GM12892 (cell line): Measurements from ENCODE around the gene PPP2CA.
"Not testable (repeated sequence)": the region's sequence is repeated elsewhere in the genome, so short reads cannot be mapped to it uniquely, and the experiment has no call there.

ENCODE experiments used
- DNase-seq: peaks from one replicate; pipeline ENCODE4 v3.0.0; 2011; ENCODE audit not compliant: insufficient read length
- FAIRE-seq: peaks from 2 replicates; lab custom pipeline; 2011; peaks lifted over from hg19 to GRCh38; lab: Jason Lieb, UNC
- POLR2A ChIP-seq: IDR thresholded peaks from 2 replicates; pipeline ENCODE4 v1.6.1; 2011; ENCODE audit warnings: low read depth, low read length, control low read depth
- POLR2AphosphoS5 ChIP-seq: IDR thresholded peaks from 2 replicates; pipeline ENCODE4 v1.6.1; 2011; ENCODE audit warnings: low read depth, low read length, control low read depth
- TAF1 ChIP-seq: IDR thresholded peaks from 2 replicates; pipeline ENCODE4 v1.6.1; 2011; ENCODE audit warnings: low read depth, mild to moderate bottlenecking, control low read depth, low read length, borderline replicate concordance

Gene PPP2CA

DNA sequence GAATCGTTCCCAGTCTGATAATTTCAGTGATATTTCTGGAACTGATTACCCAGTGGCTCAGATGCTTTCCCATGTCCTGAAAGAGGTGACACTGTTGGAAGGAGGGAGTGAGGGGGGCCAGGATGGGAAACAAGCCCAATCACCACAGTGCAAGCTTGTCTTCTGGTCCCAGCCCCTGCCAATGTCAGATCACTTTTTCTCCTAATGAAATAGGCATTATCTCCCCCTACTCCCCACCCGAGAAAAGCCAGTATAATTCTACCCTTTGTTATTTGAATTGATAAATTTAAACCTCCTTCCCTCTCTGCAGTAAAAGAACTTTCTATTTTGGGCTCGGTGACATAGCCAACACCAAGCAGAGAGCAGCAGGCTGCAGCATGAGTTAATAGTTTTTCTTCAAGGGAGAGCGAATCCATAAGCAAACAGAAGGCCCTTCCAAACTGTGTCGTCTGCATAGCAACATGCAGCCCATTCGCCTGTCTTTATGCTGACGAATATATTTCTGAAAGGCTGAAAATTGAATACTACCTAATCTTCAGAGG is 14.6 kb upstream of the PPP2CA start:
- TF ChIP-seq POLR2A (no peak), TAF1 (no peak), POLR2AphosphoS5 (no peak)
- DNase-seq (no peak), FAIRE-seq (no peak)

DNA sequence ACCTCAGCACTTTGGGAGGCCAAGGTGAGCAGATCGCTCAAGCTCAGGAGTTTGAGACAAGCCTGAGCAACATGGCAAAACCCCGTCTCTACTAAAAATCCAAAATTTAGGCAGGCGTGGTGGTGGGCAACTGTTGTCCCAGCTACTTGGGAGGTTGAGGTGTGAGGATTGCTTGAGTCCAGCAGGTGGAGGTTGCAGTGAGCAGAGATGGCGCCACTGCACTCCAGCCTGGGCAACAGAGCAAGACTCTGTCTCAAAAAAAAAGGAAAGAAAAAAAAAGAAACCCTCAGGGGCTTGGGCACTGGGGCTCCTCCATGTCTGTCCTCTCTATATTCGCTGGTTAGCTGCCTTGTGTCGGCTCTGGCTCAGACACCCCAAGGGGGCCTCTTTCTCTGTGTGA is 10.9 kb upstream of the PPP2CA start:
- DNase-seq = no peak
- TF ChIP-seq TAF1 = no peak
- FAIRE-seq = no peak

DNA sequence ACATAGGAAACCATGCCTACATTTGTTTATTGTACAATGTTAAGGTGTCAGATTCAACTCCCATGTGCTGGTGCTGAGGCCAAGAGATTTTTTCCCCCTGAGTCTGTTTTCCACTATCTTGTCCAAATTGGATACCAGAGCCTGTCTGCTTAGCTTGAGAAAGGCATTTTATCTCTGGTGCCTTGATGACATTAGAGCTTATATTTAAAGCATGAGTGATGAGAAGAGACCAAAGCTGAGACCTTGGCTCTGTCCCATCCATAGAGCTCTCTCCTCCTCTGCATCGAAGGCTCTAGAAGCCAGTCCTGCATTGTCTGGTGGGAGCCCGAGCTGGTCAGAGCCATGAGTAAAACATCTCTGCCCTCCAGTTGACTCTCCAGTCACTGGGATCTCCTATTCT is 10.4 kb upstream of the PPP2CA start:
- FAIRE-seq = no peak
- no peak for DNase-seq
- TF ChIP-seq POLR2A (no peak), TAF1 (no peak), POLR2AphosphoS5 (no peak)

DNA sequence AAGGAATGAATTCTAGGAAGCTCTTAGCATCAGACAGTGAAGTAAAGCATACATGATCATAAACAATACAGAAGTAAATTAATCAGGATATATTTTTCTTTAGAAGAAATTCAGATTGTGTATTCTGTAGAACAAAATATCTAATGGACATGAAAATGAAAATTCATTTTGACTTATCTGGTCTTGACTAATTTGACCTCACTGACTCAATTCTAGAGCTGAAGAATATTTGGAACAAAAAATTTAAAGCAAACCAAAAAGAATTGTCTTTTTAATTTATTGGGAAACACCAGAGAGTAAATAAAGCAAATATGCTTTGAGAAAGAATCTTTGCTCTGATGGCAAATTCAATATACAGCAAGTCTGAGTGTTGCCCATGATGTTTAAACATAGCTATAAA is 2.8 kb upstream of the PPP2CA start:
- no peak for DNase-seq

DNA sequence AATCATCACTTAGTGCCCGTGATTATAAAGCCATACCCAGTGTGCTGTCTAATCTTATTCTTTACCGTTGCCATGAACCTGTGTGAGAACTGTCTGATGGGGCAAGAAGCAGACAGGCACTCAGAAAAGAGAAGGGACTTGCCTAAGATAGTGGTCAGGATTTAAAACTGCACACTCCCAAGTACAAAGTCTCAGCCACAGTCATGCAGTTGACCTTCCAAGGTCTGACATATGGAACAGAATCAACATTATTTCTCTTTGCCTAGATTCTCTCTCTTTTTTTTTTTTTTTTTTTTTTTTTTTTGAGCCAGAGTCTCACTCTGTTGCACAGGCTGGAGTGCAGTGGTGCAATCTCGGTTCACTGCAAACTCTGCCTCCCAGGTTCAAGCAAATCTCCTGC is 1.9 kb upstream of the PPP2CA start:
- FAIRE-seq (no peak), DNase-seq (no peak)
- TF ChIP-seq POLR2AphosphoS5 (no peak), POLR2A (no peak), TAF1 (no peak)

More for the DNA sequence above, 2.8 kb upstream of the PPP2CA start:
- no peak for FAIRE-seq
- TF ChIP-seq TAF1 (no peak), POLR2AphosphoS5 (no peak), POLR2A (no peak)

DNA sequence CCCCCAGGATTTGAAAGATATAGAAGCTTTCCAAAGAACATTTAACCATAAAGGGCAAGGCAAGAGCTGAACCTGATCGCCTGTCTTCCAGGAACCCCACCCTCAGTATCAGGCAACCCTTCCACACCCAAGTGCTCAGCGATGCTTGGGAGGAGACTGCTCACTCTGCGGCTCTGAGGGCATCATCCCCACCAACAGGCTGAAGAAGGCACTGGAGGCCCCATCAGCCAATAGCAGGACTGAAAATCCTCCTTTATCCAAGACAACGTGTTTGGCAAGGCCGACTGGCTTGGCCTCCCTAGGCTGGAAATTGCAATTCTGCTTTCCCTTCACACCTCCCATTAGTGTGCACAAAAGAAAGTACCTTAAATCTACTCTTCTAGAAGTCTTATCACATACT is 1.4 kb upstream of the PPP2CA start:
- FAIRE-seq (peak; percentile 9), DNase-seq (no peak)
- TF ChIP-seq TAF1 = no peak
- no peak for TF ChIP-seq POLR2AphosphoS5
- TF ChIP-seq POLR2A = no peak

DNA sequence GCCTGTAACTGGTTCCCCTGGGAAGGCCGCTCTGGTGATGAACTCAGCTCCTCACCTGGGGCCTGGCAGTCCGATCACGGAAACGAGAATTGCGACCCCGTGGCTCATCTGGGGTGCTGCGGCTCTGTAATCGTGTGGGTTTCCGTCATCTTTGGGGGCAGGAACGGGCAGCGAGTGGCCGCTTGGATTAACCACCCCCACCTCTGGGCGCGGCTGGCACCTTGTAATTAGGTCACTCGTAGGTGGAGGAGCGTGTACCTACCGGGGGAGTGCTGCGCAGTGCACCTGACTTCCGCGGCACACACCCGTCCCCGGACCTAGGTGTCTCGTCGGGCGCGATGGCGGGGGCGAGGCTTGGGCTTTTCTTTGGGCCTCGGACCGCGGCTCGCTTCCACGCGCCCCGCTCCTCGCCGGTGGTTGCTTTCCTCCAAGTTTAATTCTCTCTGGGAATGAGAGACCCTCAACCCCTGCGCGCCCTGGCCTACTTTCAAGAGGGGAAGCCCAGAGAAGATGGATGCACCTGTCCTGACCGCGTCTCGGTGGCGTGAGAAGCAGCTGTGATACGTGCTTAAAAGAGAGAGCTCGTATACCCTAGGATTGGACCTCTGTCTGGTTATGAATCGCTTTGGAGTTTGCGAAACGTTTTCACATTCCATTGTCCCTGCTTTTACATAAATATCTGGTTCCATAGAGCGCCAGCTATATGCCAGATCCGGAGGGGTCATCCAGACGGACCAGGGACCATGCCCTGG is 744 bp upstream of the PPP2CA start:
- no peak for FAIRE-seq

DNA sequence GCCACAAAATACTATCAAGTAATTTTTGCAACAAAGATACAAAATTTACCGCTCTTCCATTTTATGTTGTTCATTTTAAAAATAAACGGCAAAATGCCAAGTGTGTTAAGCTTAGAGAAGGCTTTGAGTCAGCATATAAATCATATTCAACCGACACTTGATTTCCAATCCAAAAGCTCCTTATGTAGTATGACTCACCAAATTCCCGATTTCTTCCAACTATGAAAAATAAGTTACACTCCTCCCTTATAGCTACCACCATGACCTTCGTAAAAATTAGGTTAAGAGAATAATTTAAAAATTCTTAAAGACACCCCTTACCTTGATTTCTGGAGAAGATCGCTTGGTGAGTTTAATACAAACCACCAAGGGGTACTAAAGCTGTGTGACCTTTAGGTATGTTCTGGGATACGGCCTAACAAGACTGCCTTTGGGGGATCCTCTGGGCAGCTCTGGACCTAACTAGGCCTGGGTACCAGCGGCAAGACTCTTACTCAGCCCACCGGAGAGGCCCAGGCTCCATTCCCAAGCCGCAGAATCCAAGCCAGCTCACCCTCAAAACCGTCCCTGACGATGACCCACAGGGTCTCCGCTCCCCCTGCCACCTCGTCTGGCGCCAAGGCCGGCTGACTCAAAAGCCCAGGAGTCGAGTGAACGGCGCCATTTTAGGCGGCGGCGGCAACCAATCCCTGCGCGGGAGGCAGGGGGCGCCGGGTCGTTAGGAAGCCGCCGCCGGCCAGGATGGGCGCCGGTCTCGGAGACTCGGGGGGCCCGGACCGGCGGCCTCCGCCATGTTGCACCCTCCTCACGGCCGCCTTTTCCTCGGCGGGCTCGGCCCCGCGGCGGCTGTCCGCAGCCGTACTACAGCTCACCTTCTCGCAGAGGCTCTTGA is 739 bp downstream of the PPP2CA start:
- TF ChIP-seq POLR2A (peak; percentile 45; the same call in 1 of the 2 replicates), TAF1 (0 out of 2 replicates have a peak, but pooled peaks have one; percentile 53), POLR2AphosphoS5 (no peak; the same call in 1 of the 2 replicates)
- peak; percentile 60 for FAIRE-seq
- DNase-seq = peak; percentile 43

More for the DNA sequence above, 744 bp upstream of the PPP2CA start:
- TF ChIP-seq TAF1 = peak; percentile 8; the same call in 1 of the 2 replicates
- TF ChIP-seq POLR2A = no peak
- peak; percentile 46 for TF ChIP-seq POLR2AphosphoS5
- DNase-seq = peak; percentile 38

DNA sequence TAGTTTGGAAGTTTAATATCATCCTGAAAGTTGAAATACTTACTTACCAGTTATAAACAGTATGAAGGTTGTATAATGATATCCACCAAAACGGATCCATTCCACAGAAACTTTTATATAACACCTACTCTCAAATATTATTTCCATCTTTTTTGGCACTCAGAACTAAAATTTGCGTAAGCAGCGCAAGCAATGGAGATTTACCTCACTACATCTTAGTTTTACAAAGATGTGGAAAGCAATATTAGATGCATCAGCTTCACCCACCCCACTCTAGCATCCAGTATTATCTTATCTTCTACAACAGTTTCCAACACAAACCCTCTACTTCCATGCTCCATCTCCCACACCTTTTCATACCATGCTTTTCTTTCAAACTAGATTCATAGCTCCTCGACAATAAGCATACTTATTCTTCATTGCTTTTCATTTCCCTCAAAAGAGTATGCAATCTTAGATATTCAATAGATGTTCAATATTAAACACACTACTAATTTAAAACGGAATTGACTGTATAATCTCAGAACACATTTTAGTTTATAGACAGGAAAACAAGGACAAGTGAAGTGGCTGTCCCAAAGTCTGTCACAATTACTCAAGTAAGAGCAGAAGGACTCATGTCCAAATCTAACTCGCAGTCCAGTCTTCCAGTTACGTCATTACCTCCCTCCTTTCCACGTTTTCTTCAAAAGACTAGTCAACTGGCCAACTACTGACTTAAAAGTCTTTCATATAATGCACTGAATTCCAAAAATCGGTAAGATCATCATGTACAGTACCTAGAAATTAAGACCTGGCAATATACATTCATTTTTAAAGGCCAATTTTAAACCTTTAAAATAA is 2.2 kb downstream of the PPP2CA start:
- FAIRE-seq = no peak
- no peak for DNase-seq
- TF ChIP-seq POLR2A (no peak), TAF1 (no peak), POLR2AphosphoS5 (no peak)

DNA sequence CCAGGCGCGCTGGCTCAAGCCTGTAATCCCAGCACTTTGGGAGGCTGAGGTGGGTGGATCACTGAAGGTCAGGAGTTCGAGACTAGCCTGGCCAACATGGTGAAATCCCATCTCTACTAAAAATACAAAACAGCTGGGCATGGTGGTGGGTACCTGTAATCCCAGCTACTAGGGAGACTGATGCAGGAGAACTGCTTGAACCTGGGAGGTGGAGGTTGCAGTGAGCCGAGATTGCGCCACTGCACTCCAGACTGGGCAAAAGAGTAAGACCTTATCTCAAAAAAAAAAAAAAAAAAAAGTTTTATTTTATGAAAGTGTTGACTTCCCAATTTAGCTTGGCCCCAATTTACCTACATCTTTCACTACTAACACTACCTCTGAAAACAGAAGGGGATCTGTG is 4.2 kb downstream of the PPP2CA start:
- not testable (repeated sequence) for FAIRE-seq, DNase-seq

DNA sequence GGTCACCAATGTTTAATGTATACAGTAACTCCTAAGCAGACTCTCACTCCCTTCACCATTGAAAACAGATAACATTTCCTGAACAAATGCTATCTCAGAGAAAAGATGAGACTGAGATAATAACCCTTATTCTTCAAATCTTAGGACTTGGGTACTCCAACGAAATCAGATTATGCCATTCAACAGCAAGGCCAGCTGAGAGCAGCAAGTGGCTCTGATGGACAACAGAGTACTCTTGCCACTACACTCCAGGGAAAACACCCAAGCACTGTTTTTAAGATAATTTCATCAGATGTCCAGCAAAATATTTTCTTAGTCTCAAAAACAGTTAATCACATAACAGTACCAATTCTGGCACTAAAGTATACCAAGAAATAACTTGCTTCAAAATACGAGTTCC is 10.1 kb downstream of the PPP2CA start:
- FAIRE-seq = no peak
- TF ChIP-seq TAF1 (no peak), POLR2A (no peak), POLR2AphosphoS5 (no peak)

DNA sequence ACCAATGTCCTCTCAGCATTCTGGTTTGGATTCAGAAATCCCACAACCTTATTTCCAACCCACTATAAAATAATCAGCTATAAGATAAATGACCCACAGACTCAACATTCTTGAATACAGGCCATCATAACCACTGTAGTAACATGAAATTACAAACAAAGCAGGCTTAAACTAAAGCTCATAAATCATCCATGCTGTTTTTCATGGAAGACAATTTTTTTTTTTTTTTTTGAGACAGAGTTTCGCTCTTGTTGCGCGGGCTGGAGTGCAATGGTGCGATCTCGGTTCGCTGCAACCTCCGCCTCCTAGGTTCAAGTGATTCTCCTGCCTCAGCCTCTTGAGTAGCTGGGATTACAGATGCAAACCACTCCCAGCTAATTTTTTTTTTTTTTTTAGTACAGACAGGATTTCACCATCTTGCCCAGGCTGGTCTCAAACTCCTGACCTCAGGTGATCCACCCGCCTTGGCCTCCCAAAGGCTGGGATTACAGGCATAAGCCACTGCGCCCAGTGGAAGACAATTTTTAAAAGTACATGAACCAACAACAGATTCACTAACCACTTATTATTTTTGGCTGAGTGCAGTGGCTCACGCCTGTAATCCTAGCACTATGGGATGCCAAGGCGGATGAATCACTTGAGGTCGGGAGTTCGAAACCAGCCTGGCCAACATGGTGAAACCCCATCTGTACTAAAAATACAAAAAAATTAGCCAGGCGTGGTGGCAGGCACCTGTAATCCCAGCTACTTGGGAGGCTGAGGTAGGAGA is 14.4 kb downstream of the PPP2CA start:
- FAIRE-seq, DNase-seq: not testable (repeated sequence)

More for the DNA sequence above, 10.1 kb downstream of the PPP2CA start:
- DNase-seq = no peak
